ENCODE data around the gene PIAS1.
"Not testable (repeated sequence)": the region's sequence is repeated elsewhere in the genome, so short reads cannot be mapped to it uniquely, and the experiment has no call there.

The PIAS1 gene

DNA sequence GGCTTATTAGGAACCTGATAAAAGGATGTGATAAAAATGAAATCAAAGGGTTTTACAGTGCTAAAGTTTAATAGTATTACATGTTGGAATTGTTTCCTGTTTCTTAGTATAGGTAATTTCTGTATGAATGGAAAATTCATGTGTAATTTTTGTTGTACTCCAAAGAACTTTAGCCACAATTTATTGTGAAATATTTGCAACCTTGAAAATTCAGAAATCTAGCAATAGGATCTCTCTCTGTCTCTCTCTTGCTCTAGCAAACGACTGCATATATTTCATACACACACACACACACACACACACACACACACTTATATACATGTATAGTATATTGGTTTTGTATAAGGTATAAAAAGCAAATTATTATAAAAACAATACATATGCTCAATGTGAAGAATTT is 59.6 kb downstream of the PIAS1 start:
- in situ Hi-C loops (cut with HindIII; ENCODE audit: low sequenced_read_pairs), result no loop called here

DNA sequence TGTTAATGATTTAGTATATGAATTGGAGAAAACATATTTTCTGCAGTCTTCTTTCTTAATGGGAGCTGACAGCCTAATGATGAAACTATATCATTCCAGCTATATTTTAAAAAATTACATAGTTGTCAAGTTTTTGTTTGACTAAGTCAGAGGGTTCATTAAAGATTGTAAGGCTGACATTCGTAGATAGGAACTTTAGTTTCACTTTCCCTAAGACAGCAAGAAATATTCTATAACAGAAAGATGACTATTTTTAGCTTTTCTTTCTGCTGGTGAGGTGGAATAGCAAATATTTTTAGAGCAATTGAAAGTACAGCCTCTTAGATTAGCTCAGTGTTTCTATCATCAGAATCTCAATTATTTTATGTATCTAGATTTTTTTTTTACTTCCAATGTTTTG is 60.2 kb downstream of the PIAS1 start:
- in situ Hi-C loops (cut with HindIII; ENCODE audit: low sequenced_read_pairs), result no loop called here

DNA sequence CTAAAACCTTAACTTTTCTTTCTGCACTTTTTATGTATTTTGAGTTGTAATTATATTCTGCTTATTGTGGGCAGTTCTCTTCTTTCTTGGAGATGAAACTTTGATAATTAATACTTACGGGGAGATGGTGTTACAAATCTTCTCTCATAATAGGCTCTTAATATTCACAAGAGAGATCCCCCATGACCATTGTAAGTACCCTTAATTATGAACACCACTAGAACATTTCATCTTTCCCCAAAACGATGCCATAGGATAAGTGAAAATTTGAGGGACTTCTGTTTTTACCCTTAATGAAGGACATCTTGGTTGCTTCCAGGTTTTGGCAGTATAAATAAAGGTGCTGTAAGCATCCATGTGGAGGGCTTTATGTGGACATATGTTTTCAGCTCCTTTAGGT is 60.7 kb downstream of the PIAS1 start:
- in situ Hi-C loops (cut with HindIII; ENCODE audit: low sequenced_read_pairs), result no loop called here

DNA sequence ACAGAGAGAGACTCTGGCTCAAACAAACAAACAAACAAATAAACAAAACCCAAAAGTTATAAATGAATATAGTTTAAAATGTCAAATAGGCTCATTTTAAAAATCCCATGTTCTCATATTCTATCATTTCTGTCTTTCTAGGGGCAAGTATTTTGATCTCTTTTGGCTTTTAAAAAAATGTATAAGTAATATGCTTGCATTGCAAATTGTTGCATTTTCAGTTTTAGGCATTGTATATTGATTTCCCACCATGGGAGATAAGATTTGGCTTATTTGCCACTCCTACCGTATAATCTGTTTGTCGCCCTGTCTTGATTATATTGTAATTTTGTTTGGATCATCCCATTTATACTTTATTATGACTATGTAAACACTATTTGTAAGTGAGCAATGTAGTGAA is 70.6 kb downstream of the PIAS1 start:
- in situ Hi-C loops (cut with HindIII; ENCODE audit: low sequenced_read_pairs), result no loop called here

DNA sequence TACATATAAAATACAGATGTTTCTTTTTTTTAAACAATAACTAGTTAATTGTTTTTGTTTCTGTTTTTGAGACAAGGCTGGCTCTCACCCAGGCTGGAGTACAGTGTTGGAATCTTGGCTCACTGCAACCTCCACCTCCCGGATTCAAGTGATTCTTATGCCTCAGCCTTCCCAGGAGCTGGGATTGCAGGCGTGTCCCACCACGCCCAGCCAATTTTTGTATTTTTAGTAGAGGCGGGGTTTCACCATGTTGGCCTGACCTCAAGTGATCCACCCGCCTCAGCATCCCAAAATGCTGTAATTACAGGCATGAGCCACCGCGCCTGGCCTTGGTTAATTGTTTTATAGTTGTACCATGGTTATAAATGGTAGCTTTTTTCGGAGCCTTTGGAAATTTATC is 72.3 kb downstream of the PIAS1 start:
- in situ Hi-C loops (cut with HindIII; ENCODE audit: low sequenced_read_pairs), result no loop called here

DNA sequence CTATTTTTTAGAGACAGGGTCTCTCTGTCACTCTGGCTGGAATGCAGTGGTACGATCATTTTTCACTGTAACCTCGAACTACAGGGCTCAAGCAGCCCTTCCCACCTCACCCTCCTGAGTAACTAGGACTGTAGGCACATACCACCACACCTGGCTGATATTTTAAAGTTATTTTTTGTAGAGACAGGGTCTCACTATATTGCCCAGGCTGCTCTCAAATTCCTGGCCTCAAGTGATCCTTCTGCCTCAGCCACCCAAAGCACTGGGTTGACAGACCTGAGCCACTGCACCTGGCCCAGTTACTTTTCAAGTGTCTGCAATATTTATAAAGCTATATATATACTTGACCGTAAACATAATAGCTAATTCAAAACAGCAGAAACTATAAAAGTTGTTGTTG is 75.0 kb downstream of the PIAS1 start:
- in situ Hi-C loops (cut with HindIII; ENCODE audit: low sequenced_read_pairs), result no loop called here

GRCh38 chr15:68130851-68131250 is 76.7 kb downstream of the PIAS1 start:
- in situ Hi-C loops (cut with HindIII; ENCODE audit: low sequenced_read_pairs), result no loop called here

DNA sequence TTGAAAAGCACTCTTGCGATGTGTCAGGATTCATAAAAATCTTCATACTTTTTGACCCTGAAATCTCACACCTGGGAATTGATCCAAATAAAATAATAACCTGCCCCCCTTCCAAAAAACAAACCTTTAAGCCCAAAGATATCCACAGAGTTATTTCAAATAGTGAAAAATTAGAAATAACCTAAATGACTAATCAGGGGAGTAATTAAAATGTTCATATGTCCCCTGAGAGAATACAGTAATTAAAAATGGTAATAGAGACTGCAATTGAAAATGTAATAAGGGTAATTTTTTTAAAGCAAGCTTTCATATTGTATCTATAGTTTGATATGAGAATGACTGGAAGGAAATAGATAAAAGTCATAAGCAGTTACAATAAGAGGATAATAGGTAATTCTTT is 83.0 kb downstream of the PIAS1 start:
- in situ Hi-C loops (cut with HindIII; ENCODE audit: low sequenced_read_pairs), result no loop called here

DNA sequence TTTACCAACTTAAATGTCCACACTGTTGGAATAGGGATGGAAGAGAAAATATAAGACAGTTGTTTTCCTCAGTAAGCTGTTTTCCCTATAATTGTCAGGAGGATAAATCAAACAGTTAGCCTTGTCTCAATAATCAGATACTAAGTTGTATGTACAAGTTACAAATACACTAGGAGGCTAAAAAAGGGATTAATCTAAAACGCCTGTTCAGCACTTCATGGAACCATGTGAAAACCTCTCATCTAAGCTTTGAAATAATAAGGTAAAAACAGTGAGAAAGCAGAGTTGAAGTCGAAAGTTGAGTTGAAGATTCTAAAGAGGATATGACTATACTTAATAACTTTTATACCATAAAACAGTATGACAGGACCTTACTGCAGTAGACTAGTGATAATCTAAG is 89.0 kb downstream of the PIAS1 start:
- in situ Hi-C loops (cut with HindIII; ENCODE audit: low sequenced_read_pairs), result no loop called here

- in situ Hi-C loops (cut with HindIII; ENCODE audit: low sequenced_read_pairs), result no loop called here
Measured at GRCh38 chr15:68143785-68144184, 89.7 kb downstream of the PIAS1 start.

DNA sequence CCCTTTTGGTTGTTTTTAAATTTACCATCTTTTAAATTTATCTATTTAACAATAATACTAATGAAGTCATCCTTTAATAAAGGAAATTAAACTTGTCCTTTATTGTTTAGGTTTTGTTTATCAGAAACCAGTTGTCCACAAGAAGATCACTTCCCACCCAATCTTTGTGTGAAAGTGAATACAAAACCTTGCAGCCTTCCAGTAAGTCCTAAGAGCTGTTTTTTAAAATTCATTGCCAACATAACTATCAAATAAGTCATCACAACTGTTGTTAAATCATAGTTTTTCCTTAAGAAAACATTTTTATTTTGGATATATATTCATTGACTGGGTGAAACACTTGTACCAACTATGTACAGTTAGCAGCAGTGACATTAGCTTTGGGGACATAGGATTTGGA is 91.6 kb downstream of the PIAS1 start:
- in situ Hi-C loops (cut with HindIII; ENCODE audit: low sequenced_read_pairs), result no loop called here

- in situ Hi-C loops (cut with HindIII; ENCODE audit: low sequenced_read_pairs), result no loop called here
Measured at GRCh38 chr15:68148039-68148438, 93.9 kb downstream of the PIAS1 start.

DNA sequence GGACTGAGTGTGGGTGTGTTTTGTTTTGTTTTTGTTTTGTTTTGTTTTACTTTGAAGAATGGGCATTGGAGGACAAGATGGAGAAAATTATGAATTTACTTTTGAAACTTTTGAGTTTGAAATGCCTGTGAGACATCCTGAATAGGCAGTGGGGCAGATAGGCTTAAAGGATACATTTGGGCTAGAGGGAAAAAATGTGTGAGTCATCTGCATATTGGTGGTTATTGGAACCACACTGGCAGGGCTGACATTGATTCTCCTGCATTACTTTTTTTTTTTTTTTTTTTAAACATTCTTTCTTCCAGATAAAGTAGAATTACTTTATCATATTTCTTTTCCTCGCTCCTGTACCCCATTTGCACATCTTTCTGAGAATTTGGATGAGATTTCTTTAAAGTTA is 94.9 kb downstream of the PIAS1 start:
- in situ Hi-C loops (cut with HindIII; ENCODE audit: low sequenced_read_pairs), result no loop called here

- in situ Hi-C loops (cut with HindIII; ENCODE audit: low sequenced_read_pairs), result no loop called here
Measured at GRCh38 chr15:68150187-68150586, 96.1 kb downstream of the PIAS1 start.

- in situ Hi-C loops (cut with HindIII; ENCODE audit: low sequenced_read_pairs), result no loop called here
Measured at GRCh38 chr15:68151277-68151676, 97.2 kb downstream of the PIAS1 start.

DNA sequence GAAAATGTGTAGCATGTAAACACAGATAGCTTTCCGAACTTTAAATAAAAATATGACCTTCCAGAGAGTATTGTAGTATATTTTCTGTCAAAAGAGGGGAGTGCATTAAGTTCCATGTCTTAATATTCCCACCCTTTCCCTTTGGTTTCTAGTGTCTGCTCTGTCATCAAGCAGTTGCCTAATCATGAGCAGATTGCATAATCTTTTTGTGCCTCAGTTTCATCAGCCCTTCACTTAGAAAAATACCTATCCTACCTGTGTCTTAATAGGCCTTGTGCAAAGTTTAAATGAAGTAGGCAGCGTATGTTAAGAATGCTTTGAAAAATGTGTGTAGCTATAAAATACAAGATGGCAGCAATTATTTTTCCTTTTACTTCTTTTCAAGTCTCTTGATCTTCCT is 98.2 kb downstream of the PIAS1 start:
- in situ Hi-C loops (cut with HindIII; ENCODE audit: low sequenced_read_pairs), result no loop called here

DNA sequence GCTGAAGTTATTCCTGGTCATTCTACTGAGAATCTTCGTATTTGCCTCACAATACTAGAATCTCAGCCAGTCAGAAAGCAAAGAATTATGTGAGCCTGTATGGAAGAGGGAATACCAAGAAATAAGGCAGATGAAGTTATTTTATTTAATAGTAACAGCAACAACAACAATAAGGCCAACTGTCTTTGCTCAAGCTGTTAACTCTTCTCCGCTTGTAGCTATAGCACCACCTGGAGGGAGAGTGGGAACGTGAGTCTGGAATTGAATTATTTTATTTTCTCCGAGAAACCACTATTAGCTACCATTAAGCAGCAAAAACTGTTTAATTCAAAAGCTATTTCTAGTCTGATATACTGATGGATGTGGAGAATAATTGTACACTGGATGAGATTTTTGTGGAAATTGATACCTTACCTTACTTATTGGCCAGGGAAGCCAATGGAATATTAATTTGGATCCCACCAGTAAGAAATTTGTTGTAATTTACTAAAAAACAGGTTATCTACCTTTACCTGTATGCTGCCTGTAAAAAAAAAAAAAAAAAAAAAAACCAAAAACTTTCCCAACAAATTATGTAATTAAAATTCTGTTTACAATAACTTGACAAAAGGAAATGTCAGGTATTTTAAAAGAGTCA is 100.9 kb downstream of the PIAS1 start:
- in situ Hi-C loops (cut with HindIII; ENCODE audit: low sequenced_read_pairs), result no loop called here

DNA sequence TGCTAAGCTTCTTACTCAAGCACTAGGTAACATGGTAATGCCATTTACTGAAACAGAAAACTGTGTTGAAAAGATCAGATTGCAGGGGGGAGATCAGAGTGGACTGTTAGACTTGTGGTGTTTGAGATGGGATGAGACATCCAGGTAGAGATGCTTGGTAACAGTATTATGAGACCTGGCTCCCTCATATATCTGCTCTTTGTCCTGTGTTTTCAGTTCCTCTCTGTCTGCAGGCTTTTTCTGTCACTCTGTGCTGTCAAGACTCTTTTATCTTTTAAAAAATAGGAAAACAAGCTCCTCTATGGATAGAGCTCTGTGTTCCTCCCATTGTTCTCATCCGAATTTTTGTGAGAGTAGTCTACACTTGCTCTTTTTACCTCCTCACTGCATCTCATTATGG is 103.0 kb downstream of the PIAS1 start:
- in situ Hi-C loops (cut with HindIII; ENCODE audit: low sequenced_read_pairs), result no loop called here

DNA sequence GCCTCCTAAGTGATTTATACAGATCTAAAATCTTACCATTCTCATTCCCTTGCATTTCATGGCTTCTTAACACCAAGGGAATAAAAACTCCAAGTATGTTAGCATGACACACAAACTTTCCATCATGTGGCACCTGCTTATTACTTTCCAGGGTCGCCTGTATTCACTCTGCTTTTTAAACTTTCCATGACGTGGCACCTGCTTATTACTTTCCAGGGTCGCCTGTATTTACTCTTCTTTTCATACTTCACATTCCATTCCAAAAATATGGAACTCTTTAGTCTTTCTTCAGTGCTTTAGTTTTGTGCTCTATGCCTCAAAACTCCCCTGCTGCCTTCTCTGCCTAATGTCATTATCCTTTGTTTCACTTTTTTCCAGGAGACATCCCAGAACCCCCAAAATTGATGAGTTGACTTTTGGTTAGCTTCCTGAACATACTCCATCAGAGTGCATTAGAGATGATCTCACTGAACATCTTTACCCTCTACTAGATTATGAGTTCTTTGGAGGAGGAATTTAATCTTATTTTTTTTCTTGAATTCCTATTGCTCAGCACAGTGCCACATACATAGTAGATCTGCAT is 104.0 kb downstream of the PIAS1 start:
- in situ Hi-C loops (cut with HindIII; ENCODE audit: low sequenced_read_pairs), result no loop called here

DNA sequence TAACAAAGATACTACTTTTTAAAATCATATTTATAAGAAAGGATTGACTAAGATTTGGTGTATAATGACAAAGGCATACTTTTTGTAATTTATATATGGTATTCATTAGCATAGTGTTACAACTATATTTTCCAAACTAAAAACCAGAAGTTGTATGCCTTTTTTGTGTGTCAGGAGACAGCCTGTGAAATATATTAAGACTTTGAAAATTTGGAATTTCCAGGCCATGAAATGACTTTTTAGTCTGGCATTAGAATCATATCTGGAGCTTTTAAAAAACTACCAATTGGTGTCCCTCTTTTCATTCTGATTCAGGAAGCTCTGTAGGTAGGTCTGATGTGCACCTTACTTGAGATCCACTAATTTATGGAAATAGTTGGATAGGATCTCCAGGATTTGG is 109.1 kb downstream of the PIAS1 start:
- in situ Hi-C loops (cut with HindIII; ENCODE audit: low sequenced_read_pairs), result no loop called here

GRCh38 chr15:68166847-68167246 is 112.7 kb downstream of the PIAS1 start:
- in situ Hi-C loops (cut with HindIII; ENCODE audit: low sequenced_read_pairs), result no loop called here

DNA sequence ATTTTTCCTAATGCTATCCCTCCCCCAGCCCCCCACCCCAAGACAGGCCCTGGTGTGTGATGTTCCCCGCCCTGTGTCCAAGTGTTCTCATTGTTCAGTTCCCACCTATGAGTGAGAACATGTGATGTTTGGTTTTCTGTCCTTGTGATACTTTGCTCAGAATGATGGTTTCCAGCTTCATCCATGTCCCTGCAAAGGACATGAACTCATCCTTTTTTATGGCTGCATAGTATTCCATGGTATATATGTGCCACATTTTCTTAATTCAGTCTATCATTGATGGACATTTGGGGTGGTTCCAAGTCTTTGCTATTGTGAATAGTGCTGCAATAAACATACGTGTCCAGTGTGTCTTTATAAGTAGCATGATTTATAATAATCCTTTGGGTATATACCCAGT is 117.9 kb downstream of the PIAS1 start:
- in situ Hi-C loops (cut with HindIII; ENCODE audit: low sequenced_read_pairs), result not testable (repeated sequence)

GRCh38 chr15:68173119-68173518 is 119.0 kb downstream of the PIAS1 start:
- in situ Hi-C loops (cut with HindIII; ENCODE audit: low sequenced_read_pairs), result no loop called here

Measured in endothelial cell of hepatic sinusoid (primary cell).